Caco-2 (cell line): ENCODE results near the gene CITED4. TPM values are rescaled to one million over a fixed set of nuclear protein-coding genes. Genes with fewer than 3 reads are reported as not detected.

Experiments
- BruUV-seq: library from RNA; stranded (reverse); fragments of 400-500 nt; replicated peaks from 2 replicates; lab custom pipeline; 2021; lab: Mats Ljungman, UMichigan
- CTCF ChIA-PET: fragments of 300-600 bp; sonication (Branson Sonifier 250); formaldehyde crosslinking; loops from one replicate; lab custom pipeline; 2022; ENCODE audit warnings: antibody characterized with exemption; lab: Charles Lee
- POLR2A ChIA-PET: fragments of 300-600 bp; sonication (Branson Sonifier 250); formaldehyde crosslinking; loops from one replicate; lab custom pipeline; 2022; ENCODE audit warnings: antibody characterized with exemption; lab: Charles Lee
- DNase-seq, 2 experiments: peaks; one replicate each; pipeline versions ENCODE4 v3.0.0 to v3.0.0-alpha.2; 2020 to 2022
- H3K27me3 ChIP-seq: replicated peaks from 2 replicates; pipeline ENCODE4 v1.6.0; 2011; ENCODE audit warnings: low read length; ENCODE audit not compliant: control insufficient read depth, insufficient read depth
- H3K36me3 ChIP-seq: 2 replicates; pipeline ENCODE4 v1.5.1; 2011; ENCODE audit warnings: low read length; ENCODE audit not compliant: control insufficient read depth, insufficient read depth
- H3K4me1 ChIP-seq: fragments of 250-450 bp; sonication (Bioruptor Pico); 2 replicates; pipeline ENCODE4 v1.5.1; 2020; ENCODE audit warnings: mild to moderate bottlenecking
- H3K4me3 ChIP-seq: 2 replicates; pipeline ENCODE4 v1.5.1; 2011; ENCODE audit warnings: low read depth, mild to moderate bottlenecking, control low read depth, low read length
- H3K9me3 ChIP-seq: fragments of 250-450 bp; sonication (Bioruptor Pico); 2 replicates; pipeline ENCODE4 v1.5.1; 2020; ENCODE audit warnings: mild to moderate bottlenecking, moderate library complexity
- H3K27ac Mint-ChIP-seq: one replicate; pipeline ENCODE4 v1.8.0; 2022; ENCODE audit warnings: mixed read lengths; ENCODE audit not compliant: unreplicated experiment
- H3K27me3 Mint-ChIP-seq: one replicate; pipeline ENCODE4 v1.8.0; 2022; ENCODE audit warnings: mixed read lengths; ENCODE audit not compliant: insufficient read depth, unreplicated experiment
- H3K36me3 Mint-ChIP-seq: one replicate; pipeline ENCODE4 v1.8.0; 2022; ENCODE audit warnings: mild to moderate bottlenecking, mixed read lengths; ENCODE audit not compliant: insufficient read depth, unreplicated experiment
- H3K4me1 Mint-ChIP-seq: one replicate; pipeline ENCODE4 v1.8.0; 2022; ENCODE audit warnings: low read depth, mixed read lengths; ENCODE audit not compliant: unreplicated experiment
- H3K4me3 Mint-ChIP-seq: one replicate; pipeline ENCODE4 v1.8.0; 2022; ENCODE audit warnings: mild to moderate bottlenecking, moderate library complexity, mixed read lengths; ENCODE audit not compliant: unreplicated experiment
- H3K9me3 Mint-ChIP-seq: one replicate; pipeline ENCODE4 v1.8.0; 2022; ENCODE audit warnings: mixed read lengths; ENCODE audit not compliant: unreplicated experiment
- intact Hi-C: fragments of 100-400 bp; cut with micrococcal nuclease; formaldehyde crosslinking; loops from one replicate; pipeline ENCODE4 v1.10.0; 2022; ENCODE audit not compliant: unreplicated experiment
- total RNA-seq: library from RNA; stranded (reverse); gene quantifications from 2 replicates; pipeline ENCODE4 v1.2.3, GENCODE V29; 2022
- TF ChIP-seq, protein P1 (sequence below), 2 experiments: fragments of 200-600 bp in 1 of 2; IDR thresholded peaks; 1 replicate in 1 of 2; 2 replicates in 1 of 2; pipeline versions ENCODE4 v1.5.1 to v1.8.0; 2011 to 2022; ENCODE audit warnings: antibody characterized with exemption in 1 of 2, control low read depth in 1 of 2, inconsistent platforms in 1 of 2, low read depth in 1 of 2, low read length in 1 of 2, mild to moderate bottlenecking in 1 of 2, moderate library complexity in 1 of 2; ENCODE audit not compliant: insufficient read depth in 1 of 2, severe bottlenecking in 1 of 2, unreplicated experiment in 1 of 2

Gene CITED4
- total RNA-seq, 1 experiment from 2014 or later, result 19.5 TPM

DNA sequence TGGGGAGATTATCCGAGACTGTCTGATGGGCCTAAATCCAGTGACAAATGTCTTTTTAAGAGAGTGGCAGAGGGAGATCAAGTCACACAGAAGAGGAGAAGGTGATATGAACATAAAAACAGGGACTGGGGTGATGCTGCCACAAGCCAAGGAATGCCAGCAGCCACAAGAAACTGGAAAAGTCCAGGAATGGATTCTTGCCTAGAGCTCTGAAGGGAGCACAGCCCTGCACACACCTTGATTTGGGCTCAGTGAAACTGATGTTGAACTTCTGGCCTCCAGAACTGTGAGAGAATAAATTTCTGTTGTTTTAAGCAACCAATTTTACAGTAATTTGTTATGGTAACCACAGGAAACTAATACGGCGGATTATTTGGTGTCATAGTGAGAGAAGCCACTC is 19.5 kb downstream of the CITED4 start:
- BruUV-seq, result no TSS peak
- no peaks in the 10 kb centered on the region for H3K27me3 ChIP-seq
- Mint-ChIP-seq H3K27ac (no peak overlapping the region), H3K36me3 (no peaks in the 10 kb centered on the region), H3K4me1 (no peaks in the 10 kb centered on the region), H3K27me3 (no peaks in the 10 kb centered on the region), H3K9me3 (peaks cover 10% of the 10 kb centered on the region), H3K4me3 (no peak overlapping the region)
- H3K4me1 ChIP-seq, result no peaks in the 10 kb centered on the region
- H3K9me3 ChIP-seq, result no peaks in the 10 kb centered on the region
- TF ChIP-seq, protein P1, sequence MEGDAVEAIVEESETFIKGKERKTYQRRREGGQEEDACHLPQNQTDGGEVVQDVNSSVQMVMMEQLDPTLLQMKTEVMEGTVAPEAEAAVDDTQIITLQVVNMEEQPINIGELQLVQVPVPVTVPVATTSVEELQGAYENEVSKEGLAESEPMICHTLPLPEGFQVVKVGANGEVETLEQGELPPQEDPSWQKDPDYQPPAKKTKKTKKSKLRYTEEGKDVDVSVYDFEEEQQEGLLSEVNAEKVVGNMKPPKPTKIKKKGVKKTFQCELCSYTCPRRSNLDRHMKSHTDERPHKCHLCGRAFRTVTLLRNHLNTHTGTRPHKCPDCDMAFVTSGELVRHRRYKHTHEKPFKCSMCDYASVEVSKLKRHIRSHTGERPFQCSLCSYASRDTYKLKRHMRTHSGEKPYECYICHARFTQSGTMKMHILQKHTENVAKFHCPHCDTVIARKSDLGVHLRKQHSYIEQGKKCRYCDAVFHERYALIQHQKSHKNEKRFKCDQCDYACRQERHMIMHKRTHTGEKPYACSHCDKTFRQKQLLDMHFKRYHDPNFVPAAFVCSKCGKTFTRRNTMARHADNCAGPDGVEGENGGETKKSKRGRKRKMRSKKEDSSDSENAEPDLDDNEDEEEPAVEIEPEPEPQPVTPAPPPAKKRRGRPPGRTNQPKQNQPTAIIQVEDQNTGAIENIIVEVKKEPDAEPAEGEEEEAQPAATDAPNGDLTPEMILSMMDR (IDR thresholded peaks at IDR 0.05; ENCODE audit: insufficient read depth in 1 of 2, low read depth in 1 of 2, low read length in 1 of 2, severe bottlenecking in 1 of 2, unreplicated experiment in 1 of 2), result no peak
- ChIA-PET CTCF (interaction anchor here (0.7 kb wide), 1 partner anchor 426 kb away, joined by 3 read pairs; no protein-coding TSS in a partner anchor), POLR2A (no interaction called here)
- H3K4me3 ChIP-seq, result no peak overlapping the region
- no peaks in the 10 kb centered on the region for H3K36me3 ChIP-seq
- DNase-seq, result no peak
- intact Hi-C loops, result no loop called here

DNA sequence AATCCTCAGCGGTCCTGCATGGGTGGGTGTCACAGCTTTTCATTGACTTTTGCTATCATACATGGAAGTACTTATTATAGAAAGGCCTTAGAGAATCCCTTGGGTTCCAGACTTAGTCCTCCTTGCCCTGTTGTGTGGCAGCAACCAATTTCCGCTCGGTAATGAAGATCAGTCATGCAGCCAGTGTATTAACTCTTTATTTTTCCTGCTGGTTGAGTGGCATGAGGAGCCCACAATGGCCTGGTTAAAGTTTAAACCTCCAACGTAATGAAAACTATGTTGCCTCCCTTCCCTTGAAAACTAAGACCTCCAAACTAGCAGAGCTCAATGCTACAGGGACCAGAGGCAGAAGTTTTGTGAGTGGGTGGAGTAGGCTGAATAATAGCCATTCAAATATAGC is 20.0 kb downstream of the CITED4 start:
- CTCF ChIA-PET, result interaction anchor here (0.7 kb wide), 2 partner anchors 7 to 427 kb away, joined by 3 to 5 read pairs; no protein-coding TSS in a partner anchor
- Mint-ChIP-seq H3K36me3 (no peaks in the 10 kb centered on the region), H3K4me1 (no peaks in the 10 kb centered on the region), H3K4me3 (no peak overlapping the region), H3K27me3 (no peaks in the 10 kb centered on the region), H3K27ac (no peak overlapping the region), H3K9me3 (peaks cover 10% of the 10 kb centered on the region)
- BruUV-seq, result no TSS peak
- H3K4me3 ChIP-seq, result no peak overlapping the region
- POLR2A ChIA-PET, result no interaction called here
- TF ChIP-seq, protein P1 (IDR thresholded peaks at IDR 0.05; ENCODE audit: insufficient read depth in 1 of 2, low read depth in 1 of 2, low read length in 1 of 2, severe bottlenecking in 1 of 2, unreplicated experiment in 1 of 2), result no peak
- no peaks in the 10 kb centered on the region for H3K27me3 ChIP-seq
- no peaks in the 10 kb centered on the region for H3K36me3 ChIP-seq
- DNase-seq, result no peak
- no peaks in the 10 kb centered on the region for H3K4me1 ChIP-seq
- intact Hi-C loops, result no loop called here
- H3K9me3 ChIP-seq, result no peaks in the 10 kb centered on the region

DNA sequence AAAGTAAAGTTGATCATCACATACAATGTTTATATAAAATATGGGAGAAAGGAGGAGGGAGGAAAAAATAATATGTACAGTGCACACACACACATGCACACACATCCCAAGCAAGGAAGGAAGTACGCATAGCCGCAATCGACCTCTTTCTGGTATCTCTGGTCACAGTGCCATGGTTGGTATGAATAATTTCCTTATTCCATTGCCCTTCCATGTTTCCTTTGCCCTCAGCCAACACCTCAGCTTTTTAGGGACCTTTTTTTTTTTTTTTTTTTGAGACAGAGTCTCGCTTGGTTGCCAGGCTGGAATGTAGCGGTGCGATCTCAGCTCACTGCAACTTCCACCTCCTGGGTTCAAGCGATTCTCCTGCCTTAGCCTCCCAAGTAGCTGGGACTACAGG is 20.6 kb downstream of the CITED4 start:
- TF ChIP-seq, protein P1 (IDR thresholded peaks at IDR 0.05; ENCODE audit: insufficient read depth in 1 of 2, low read depth in 1 of 2, low read length in 1 of 2, severe bottlenecking in 1 of 2, unreplicated experiment in 1 of 2), result no peak
- Mint-ChIP-seq H3K9me3 (peaks cover 10% of the 10 kb centered on the region), H3K4me1 (no peaks in the 10 kb centered on the region), H3K27me3 (no peaks in the 10 kb centered on the region), H3K27ac (no peak overlapping the region), H3K36me3 (no peaks in the 10 kb centered on the region), H3K4me3 (no peak overlapping the region)
- Histone ChIP-seq H3K9me3 (no peaks in the 10 kb centered on the region), H3K36me3 (no peaks in the 10 kb centered on the region), H3K4me1 (no peaks in the 10 kb centered on the region), H3K4me3 (no peak overlapping the region), H3K27me3 (no peaks in the 10 kb centered on the region)
- DNase-seq, result no peak
- ChIA-PET POLR2A (interaction anchor here (0.5 to 0.6 kb wide), 2 partner anchors 17 to 270 kb away, joined by 6 to 7 read pairs; no protein-coding TSS in a partner anchor), CTCF (interaction anchor here (0.7 kb wide), 1 partner anchor 8 kb away, joined by 5 read pairs; no protein-coding TSS in a partner anchor)
- intact Hi-C loops, result no loop called here
- BruUV-seq, result no TSS peak
